Muscle of arm (tissue), 12 donors: ENCODE data around the gene ERLEC1. TPM values are rescaled to one million over a fixed set of nuclear protein-coding genes. Genes with fewer than 3 reads are reported as not detected.
"Not testable (repeated sequence)": the region's sequence is repeated elsewhere in the genome, so short reads cannot be mapped to it uniquely, and the experiment has no call there.

Source experiments
- DNase-seq: peaks from one replicate; pipeline ENCODE4 v3.0.0-alpha.2; 2013
- polyA plus RNA-seq, 12 donors: library from polyadenylated mRNA; unstranded; fragments of 120-200 nt; gene quantifications; one replicate each; pipeline ENCODE4 v1.2.1, GENCODE V29; 2013; ENCODE audit not compliant: insufficient read length in 12 of 12

The ERLEC1 gene
- polyA plus RNA-seq, 12 donors, result 39.0 to 66.1 (median 49.5) TPM; not detected in 1

DNA sequence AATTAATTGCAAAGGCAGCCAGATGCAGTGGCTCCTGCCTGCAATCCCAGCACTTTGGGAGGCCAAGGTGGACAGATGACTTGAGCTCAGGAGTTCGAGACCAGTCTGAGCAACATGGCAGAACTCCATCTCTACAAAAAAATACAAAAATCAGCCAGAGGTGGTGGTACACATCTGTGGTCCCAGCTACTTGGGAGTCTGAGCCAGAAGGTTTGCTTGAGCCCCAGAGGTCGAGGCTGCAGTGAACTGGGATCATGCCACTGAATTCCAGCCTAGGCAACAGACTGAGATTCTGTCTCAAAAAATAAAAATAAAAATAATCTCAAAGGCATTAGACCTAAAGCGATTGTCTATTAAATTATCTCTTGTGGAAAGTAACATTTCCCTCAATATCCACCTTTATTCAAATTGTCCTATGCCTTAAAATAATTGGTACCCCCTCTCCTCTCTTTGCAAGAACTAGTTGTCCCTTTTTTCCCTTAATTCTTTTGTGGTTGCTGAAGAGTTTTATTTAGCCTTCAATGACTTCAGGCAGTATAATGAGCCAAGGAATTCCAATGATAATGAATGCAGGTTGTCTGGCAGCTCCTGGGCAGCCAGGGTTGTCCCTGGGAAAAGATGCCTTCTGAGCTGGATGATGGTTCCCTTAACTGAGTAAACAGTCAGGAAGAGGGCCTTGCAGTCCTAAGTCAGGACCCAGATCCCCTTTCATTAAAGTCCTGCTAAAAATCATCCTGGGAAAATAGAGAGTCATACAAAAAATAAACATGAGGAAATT lies 40.7 kb downstream of the ERLEC1 start:
- DNase-seq, result no peak

DNA sequence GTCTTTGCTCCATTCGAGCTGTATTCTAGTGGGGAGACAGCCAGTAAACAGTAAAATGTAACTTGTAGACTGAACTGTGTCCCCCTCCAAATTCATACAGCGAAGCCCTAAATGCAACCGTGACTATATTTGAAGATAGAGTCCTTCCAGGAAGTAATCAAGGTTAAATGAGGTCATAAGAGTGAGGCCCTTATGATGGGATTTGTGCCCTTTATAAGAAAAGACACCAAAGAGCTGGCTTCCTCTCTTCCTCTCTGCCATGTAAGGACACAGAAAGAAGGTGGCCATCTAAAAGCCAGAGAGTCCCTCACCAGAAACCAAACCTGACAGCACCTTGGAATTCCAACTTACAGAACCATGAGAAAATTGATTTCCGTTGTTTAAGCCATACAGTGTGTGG lies 41.5 kb downstream of the ERLEC1 start:
- no peak for DNase-seq

- DNase-seq, result no peak
Measured at GRCh38 chr2:53829273-53829979, 42.6 kb downstream of the ERLEC1 start.

DNA sequence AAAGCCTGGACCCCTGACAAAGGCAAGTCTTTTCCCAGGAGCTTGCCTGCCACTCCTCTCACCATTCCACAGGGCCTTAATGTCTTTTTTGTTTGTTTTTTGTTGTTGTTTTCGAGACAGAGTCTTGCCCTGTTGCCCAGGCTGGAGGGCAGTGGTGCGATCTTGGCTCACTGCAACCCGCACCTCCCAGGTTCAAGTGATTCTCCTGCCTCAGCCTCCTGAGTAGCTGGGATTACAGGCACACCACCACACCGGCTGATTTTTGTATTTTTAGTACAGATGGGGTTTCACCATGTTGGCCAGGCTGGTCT lies 43.1 kb downstream of the ERLEC1 start:
- not testable (repeated sequence) for DNase-seq

GRCh38 chr2:53840580-53840979 lies 53.7 kb downstream of the ERLEC1 start:
- no peak for DNase-seq

DNA sequence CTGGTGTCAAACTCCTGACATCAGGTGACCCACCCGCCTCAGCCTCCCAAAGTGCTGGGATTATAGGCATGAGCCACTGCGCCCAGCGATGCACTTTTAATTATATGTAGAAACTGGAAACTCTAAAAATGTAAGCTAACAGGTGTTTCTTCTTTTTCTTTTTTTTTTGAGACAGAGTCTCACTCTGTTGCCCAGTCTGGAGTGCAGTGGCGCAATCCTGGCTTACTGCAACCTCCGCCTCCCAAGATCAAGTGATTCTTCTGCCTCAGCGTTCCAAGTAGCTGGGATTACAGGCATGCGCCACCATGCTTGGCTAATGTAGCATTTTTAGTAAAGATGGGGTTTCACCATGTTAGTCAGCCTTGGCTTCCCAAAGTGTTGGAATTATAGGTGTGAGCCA lies 54.8 kb downstream of the ERLEC1 start:
- not testable (repeated sequence) for DNase-seq

GRCh38 chr2:53842891-53843290 lies 56.0 kb downstream of the ERLEC1 start:
- no peak for DNase-seq

DNA sequence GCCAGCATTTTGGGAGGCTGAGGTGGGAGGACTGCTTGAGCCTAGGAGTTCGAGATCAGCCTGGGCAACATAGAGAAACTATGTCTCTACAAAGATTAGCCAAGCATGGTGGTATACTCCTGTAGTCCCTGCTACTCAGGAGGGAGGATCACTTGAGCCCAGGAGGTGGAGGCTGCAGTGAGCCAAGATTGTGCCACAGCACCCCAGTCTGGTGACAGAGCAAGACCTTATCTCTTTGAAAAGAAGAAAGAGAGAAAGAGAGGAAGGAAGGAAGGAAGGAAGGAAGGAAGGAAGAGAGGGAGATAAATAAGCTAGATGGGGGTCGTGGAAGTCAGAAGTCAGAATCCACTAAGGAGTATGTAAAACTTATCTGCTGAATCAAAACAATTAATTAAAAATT lies 56.8 kb downstream of the ERLEC1 start:
- no peak for DNase-seq

DNA sequence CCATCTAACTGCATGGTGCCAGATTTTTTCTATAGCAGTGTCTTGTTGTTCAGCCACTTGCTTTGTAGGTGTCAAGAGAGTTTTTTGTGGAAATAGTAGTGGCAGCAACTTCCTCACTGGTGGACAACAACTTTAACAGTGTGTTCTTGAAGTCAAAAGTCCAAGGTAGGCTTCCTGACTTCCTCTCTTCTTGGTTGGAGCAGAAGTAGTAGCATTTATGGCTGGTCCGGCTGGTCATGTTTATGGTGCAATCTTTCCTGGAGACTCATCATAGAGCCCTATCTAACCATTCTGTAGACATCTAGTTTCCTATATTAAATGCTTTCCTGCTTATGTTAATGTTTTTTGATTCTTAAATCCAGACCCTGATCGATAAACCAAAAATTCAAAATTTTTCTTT lies 61.2 kb downstream of the ERLEC1 start:
- DNase-seq, result no peak

GRCh38 chr2:53851052-53851757 lies 64.4 kb downstream of the ERLEC1 start:
- DNase-seq, result not testable (repeated sequence)

- DNase-seq, result no peak
Measured at GRCh38 chr2:53852532-53852931, 65.7 kb downstream of the ERLEC1 start.

GRCh38 chr2:53854678-53855077 lies 67.8 kb downstream of the ERLEC1 start:
- no peak for DNase-seq

DNA sequence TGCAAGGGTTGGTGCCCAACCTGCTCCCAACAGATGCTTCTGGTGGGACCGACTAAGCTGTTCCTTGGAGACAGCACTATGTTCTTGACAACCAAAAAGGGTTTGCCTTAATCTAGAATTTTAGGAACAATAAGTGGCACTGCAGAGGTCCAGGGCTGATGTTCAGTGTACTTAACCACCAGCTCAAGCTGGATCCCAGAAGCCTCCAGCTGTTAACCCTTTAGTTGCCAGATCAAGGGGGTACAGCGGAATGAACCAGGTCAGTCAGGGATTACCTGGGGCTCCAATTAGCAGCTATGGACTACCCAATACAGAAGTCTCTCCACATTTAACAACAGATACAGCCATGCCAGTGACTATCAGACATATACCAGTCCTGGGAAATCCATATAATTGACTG lies 69.4 kb downstream of the ERLEC1 start:
- no peak for DNase-seq

- no peak for DNase-seq
Measured at GRCh38 chr2:53859206-53860181, 72.7 kb downstream of the ERLEC1 start, which contains the start of gene GPR75. Gene GPR75, minus strand, starts transcription at chr2:53859967. Its CDS starts 5,211 bp downstream, at chr2:53854756.

DNA sequence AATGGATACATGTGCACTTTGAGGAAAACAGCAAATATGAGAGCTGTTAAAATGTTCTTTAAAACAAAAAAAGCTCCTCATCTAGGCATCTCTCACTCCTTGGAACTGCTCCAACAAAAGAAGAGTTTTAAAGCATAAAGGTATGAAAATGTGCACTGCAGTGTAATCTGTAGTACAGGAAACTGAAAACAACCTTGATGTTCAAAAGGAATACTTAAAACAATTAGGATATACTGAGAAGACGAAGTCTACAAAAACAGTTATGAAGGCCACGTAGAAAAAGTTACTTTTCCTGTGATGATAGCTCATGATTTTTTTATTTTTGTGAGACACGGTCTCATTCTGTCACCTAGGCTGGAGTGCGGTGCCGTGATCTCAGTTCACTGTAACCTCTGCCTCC lies 75.0 kb downstream of the ERLEC1 start:
- no peak for DNase-seq

GRCh38 chr2:53863538-53864227 lies 76.8 kb downstream of the ERLEC1 start:
- DNase-seq, result no peak

DNA sequence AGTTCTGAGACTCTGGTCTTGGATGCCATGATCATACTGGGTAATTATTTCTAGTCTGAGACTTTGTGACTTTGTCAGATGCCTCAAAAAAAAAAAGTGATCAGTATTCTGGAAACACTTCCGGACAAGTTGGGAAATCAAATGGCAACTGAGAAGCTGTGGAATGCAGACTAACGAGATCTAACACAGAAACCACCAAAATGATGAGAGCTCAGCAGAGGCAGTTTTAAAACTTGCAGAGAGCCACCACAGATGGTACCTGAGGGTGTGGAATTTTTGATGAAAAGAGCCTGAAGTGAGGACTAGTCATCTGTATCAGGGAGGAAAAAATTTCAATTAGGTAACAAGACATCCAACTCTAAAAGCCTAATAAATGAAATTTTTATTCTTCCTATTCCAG lies 78.4 kb downstream of the ERLEC1 start:
- no peak for DNase-seq

- DNase-seq, result no peak
Measured at GRCh38 chr2:53865962-53866361, 79.1 kb downstream of the ERLEC1 start.

GRCh38 chr2:53867169-53867568 lies 80.3 kb downstream of the ERLEC1 start:
- DNase-seq, result no peak

- DNase-seq, result no peak
Measured at GRCh38 chr2:53867773-53868172, 80.9 kb downstream of the ERLEC1 start.
